CD4-positive, alpha-beta T cell (primary cell): ENCODE results near the gene FOXG1. TPM values are rescaled to one million over a fixed set of nuclear protein-coding genes. Genes with fewer than 3 reads are reported as not detected.

Experiments
- ATAC-seq: fragments of 200-7000 bp; cut with Tn5 transposase; one replicate; pipeline ENCODE4 v1.10.0; 2022; ENCODE audit warnings: mild to moderate bottlenecking; ENCODE audit not compliant: poor library complexity
- CTCF ChIA-PET: fragments of 350-600 bp; sonication (Branson Sonifier 250); formaldehyde crosslinking; loops from one replicate; lab custom pipeline; 2021; ENCODE audit warnings: antibody characterized with exemption, inconsistent platforms; lab: Charles Lee
- POLR2A ChIA-PET: fragments of 350-600 bp; sonication (Branson Sonifier 250); formaldehyde crosslinking; loops from one replicate; lab custom pipeline; 2021; ENCODE audit warnings: antibody characterized with exemption, inconsistent platforms; lab: Charles Lee
- DNase-seq, 14 experiments: peaks; one replicate each; pipeline ENCODE4 v3.0.0-alpha.2; 2013 to 2020; ENCODE audit warnings: mixed read lengths in 2 of 14
- H3K27ac ChIP-seq, 2 donors: one replicate each; pipeline versions ENCODE4 v1.5.1 to v1.7.0; 2013; ENCODE audit warnings: low read length in 2 of 2, low read depth in 1 of 2, mild to moderate bottlenecking in 1 of 2
- H3K27me3 ChIP-seq, 2 experiments: 1 replicate in 1 of 2; 2 replicates in 1 of 2; pipeline versions ENCODE4 v1.6.1 to v1.7.0; 2013; ENCODE audit warnings: low read length in 2 of 2, control low read depth in 1 of 2, mild to moderate bottlenecking in 1 of 2, moderate library complexity in 1 of 2; ENCODE audit not compliant: insufficient read depth in 2 of 2, control insufficient read depth in 1 of 2
- H3K36me3 ChIP-seq: one replicate; pipeline ENCODE4 v1.6.1; 2013; ENCODE audit warnings: low read length, control low read depth; ENCODE audit not compliant: insufficient read depth
- H3K4me1 ChIP-seq: one replicate; pipeline ENCODE4 v1.6.1; 2013; ENCODE audit warnings: low read length, control low read depth; ENCODE audit not compliant: insufficient read depth
- H3K4me3 ChIP-seq: one replicate; pipeline ENCODE4 v1.5.1; 2013; ENCODE audit warnings: mild to moderate bottlenecking, low read length, moderate library complexity
- H3K9me3 ChIP-seq, 2 experiments: 1 replicate in 1 of 2; 2 replicates in 1 of 2; pipeline versions ENCODE4 v1.6.1 to v1.7.0; 2013; ENCODE audit warnings: low read length in 2 of 2, mild to moderate bottlenecking in 2 of 2, control low read depth in 1 of 2, moderate library complexity in 1 of 2; ENCODE audit not compliant: control insufficient read depth in 1 of 2, insufficient read depth in 1 of 2
- H3K27ac Mint-ChIP-seq: one replicate; pipeline ENCODE4 v1.8.0; 2020; ENCODE audit warnings: mixed read lengths
- H3K27me3 Mint-ChIP-seq: one replicate; pipeline ENCODE4 v1.8.0; 2021; ENCODE audit warnings: mixed read lengths
- H3K36me3 Mint-ChIP-seq: one replicate; pipeline ENCODE4 v1.8.0; 2021; ENCODE audit warnings: low read depth, mixed read lengths
- H3K4me1 Mint-ChIP-seq: one replicate; pipeline ENCODE4 v1.8.0; 2021; ENCODE audit warnings: low read depth, mixed read lengths
- H3K4me3 Mint-ChIP-seq: one replicate; pipeline ENCODE4 v1.8.0; 2020; ENCODE audit warnings: mild to moderate bottlenecking, mixed read lengths
- H3K9me3 Mint-ChIP-seq: one replicate; pipeline ENCODE4 v1.8.0; 2020; ENCODE audit warnings: mixed read lengths
- intact Hi-C, 2 experiments: fragments of 100-400 bp; cut with DNase I in 1 of 2; cut with micrococcal nuclease in 1 of 2; formaldehyde crosslinking; loops; one replicate each; pipeline versions ENCODE4 v1.15.1 to v1.9.0; 2023 to 2025; cut with DNase I, micrococcal nuclease
- total RNA-seq, 174 experiments: library from RNA in 2 of 174; stranded (reverse) in 2 of 174; gene quantifications; one replicate each; pipeline ENCODE4 v1.2.3 and lab custom pipeline; 2021 to 2026
- TF ChIP-seq, protein P1 (sequence below): fragments of 200-600 bp; IDR thresholded peaks from one replicate; pipeline ENCODE4 v1.8.0; 2022; ENCODE audit warnings: antibody characterized with exemption, mild to moderate bottlenecking

FOXG1 gene
- total RNA-seq, 2 experiments from 2014 or later: not detected

DNA sequence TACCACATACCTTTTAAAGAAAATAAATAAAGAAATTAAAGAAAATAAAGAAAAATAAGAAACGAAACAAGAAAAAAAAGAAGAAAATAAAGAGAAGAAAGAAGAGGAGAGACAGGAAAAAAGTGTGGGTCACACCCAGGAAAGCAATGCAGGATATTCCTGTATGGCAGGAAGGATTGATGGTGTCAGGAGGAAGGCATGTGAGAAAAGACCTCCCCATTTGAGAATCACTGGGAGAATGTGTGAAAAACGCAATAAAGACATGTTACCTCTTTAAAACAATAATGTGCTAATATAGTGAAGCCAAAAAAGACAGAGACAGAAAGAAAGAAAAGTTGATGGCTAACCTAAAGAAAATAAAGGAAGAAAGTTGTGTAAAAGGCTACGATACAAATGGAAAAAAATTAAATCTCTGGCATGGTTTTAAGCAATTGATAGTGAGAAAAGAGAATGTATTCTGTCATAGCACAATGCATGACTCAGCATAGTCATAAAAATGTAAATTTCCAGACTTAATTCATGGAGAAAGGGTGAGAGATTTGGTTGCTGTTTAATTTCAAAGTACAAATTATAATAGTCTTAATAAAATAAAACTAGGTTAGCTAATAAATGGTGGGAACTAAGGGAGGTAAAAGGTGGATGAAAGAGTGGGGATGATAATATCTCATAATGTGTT lies 24.3 kb upstream of the FOXG1 start:
- DNase-seq (no peak), ATAC-seq (no peak)
- intact Hi-C loops: no loop called here
- Histone ChIP-seq H3K27me3 (no peaks in the 10 kb centered on the region), H3K4me3 (no peak overlapping the region), H3K9me3 (peaks cover 5 to 7% of the 10 kb centered on the region in 2 experiments), H3K4me1 (no peaks in the 10 kb centered on the region), H3K36me3 (no peaks in the 10 kb centered on the region), H3K27ac (no peak overlapping the region)
- peaks cover 11% of the 10 kb centered on the region for H3K9me3 Mint-ChIP-seq
- H3K4me1 Mint-ChIP-seq: no peaks in the 10 kb centered on the region
- no peaks in the 10 kb centered on the region for H3K36me3 Mint-ChIP-seq
- no peaks in the 10 kb centered on the region for H3K27me3 Mint-ChIP-seq
- ChIA-PET CTCF (no interaction called here), POLR2A (no interaction called here)
- TF ChIP-seq, protein P1, sequence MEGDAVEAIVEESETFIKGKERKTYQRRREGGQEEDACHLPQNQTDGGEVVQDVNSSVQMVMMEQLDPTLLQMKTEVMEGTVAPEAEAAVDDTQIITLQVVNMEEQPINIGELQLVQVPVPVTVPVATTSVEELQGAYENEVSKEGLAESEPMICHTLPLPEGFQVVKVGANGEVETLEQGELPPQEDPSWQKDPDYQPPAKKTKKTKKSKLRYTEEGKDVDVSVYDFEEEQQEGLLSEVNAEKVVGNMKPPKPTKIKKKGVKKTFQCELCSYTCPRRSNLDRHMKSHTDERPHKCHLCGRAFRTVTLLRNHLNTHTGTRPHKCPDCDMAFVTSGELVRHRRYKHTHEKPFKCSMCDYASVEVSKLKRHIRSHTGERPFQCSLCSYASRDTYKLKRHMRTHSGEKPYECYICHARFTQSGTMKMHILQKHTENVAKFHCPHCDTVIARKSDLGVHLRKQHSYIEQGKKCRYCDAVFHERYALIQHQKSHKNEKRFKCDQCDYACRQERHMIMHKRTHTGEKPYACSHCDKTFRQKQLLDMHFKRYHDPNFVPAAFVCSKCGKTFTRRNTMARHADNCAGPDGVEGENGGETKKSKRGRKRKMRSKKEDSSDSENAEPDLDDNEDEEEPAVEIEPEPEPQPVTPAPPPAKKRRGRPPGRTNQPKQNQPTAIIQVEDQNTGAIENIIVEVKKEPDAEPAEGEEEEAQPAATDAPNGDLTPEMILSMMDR: no peak
- H3K4me3 Mint-ChIP-seq: no peak overlapping the region
- no peak overlapping the region for H3K27ac Mint-ChIP-seq

DNA sequence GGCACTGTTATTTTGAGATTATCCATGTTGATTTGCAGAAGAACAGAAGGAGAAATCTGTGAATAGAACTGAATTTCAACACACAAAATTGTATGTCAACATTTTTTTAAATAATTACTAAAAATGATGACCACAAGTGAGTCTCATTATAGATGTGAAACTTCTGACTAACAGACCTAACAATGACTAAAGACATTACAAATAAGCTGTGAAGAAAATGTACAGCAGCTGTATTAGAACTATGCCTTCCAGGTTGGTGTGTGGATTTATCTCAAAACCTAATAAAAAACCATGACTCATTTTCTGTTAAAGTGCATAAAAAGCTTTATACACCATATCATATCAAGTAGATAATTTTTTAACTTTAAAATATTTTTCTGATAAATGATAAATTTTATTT lies 22.5 kb upstream of the FOXG1 start:
- Histone ChIP-seq H3K27me3 (no peaks in the 10 kb centered on the region), H3K4me3 (no peak overlapping the region), H3K27ac (no peak overlapping the region), H3K36me3 (no peaks in the 10 kb centered on the region), H3K9me3 (peaks cover 5 to 13% of the 10 kb centered on the region in 2 experiments), H3K4me1 (no peaks in the 10 kb centered on the region)
- no peaks in the 10 kb centered on the region for H3K27me3 Mint-ChIP-seq
- H3K4me3 Mint-ChIP-seq: no peak overlapping the region
- no peak for DNase-seq
- peaks cover 11% of the 10 kb centered on the region for H3K9me3 Mint-ChIP-seq
- POLR2A ChIA-PET: no interaction called here
- ATAC-seq: no peak
- CTCF ChIA-PET: no interaction called here
- intact Hi-C loops: no loop called here
- no peaks in the 10 kb centered on the region for H3K4me1 Mint-ChIP-seq
- TF ChIP-seq, protein P1: no peak
- no peaks in the 10 kb centered on the region for H3K36me3 Mint-ChIP-seq
- no peak overlapping the region for H3K27ac Mint-ChIP-seq

DNA sequence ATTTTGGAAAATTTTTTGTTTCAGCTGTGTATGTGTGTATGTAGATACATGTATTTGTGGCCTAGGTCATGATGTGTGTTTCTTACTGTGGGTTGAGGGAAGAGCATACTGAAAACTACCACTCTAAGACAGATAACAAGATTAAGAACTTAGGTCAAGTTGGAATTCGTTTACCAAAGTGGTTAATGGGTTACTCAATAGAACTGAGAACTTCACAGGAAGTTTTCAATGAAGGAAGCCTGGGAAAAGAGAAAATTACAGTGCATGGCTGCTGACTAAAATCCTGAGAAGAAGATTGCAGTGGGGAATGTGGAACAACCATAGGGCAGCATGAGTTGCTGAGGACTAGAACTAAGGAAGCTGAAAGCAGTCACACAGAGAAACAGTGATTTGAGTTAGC lies 21.4 kb upstream of the FOXG1 start:
- Mint-ChIP-seq H3K27ac (no peak overlapping the region), H3K4me3 (no peak overlapping the region), H3K36me3 (no peaks in the 10 kb centered on the region), H3K4me1 (no peaks in the 10 kb centered on the region), H3K9me3 (peaks cover 11% of the 10 kb centered on the region), H3K27me3 (no peaks in the 10 kb centered on the region)
- no peaks in the 10 kb centered on the region for H3K4me1 ChIP-seq
- H3K27ac ChIP-seq: no peak overlapping the region
- no peak overlapping the region for H3K4me3 ChIP-seq
- intact Hi-C loops: no loop called here
- H3K9me3 ChIP-seq: peaks cover 5 to 10% of the 10 kb centered on the region in 2 experiments
- H3K36me3 ChIP-seq: no peaks in the 10 kb centered on the region
- CTCF ChIA-PET: no interaction called here
- POLR2A ChIA-PET: no interaction called here
- TF ChIP-seq, protein P1: no peak
- ATAC-seq (no peak), DNase-seq (no peak)
- no peaks in the 10 kb centered on the region for H3K27me3 ChIP-seq
